CD4-positive, alpha-beta T cell treated with Interleukin-1 beta for 1 hour (primary cell): ENCODE results near the gene CECR2.

Experiments used
- DNase-seq, 2 donors: peaks; one replicate each; pipeline ENCODE4 v3.0.0-alpha.2; 2020 to 2022

The CECR2 gene

GRCh38 chr22:17368554-17369438, 464 bp upstream of the CECR2 start:
- peak in 1 of 2 donors; percentile 1 for DNase-seq

- DNase-seq, result no peak
Observed at GRCh38 chr22:17370026-17370765, 936 bp downstream of the CECR2 start.

GRCh38 chr22:17370766-17371432, 1.6 kb downstream of the CECR2 start:
- DNase-seq, result no peak

GRCh38 chr22:17371448-17371847, 2.2 kb downstream of the CECR2 start:
- no peak for DNase-seq

GRCh38 chr22:17373855-17374254, 4.6 kb downstream of the CECR2 start:
- DNase-seq, result no peak

- no peak for DNase-seq
Observed at GRCh38 chr22:17375914-17376614, 6.8 kb downstream of the CECR2 start.

- DNase-seq, result no peak
Observed at GRCh38 chr22:17376950-17377349, 7.7 kb downstream of the CECR2 start.

GRCh38 chr22:17379944-17380343, 10.7 kb downstream of the CECR2 start:
- no peak for DNase-seq

GRCh38 chr22:17380359-17381087, 11.3 kb downstream of the CECR2 start:
- DNase-seq, result no peak

GRCh38 chr22:17381192-17381913, 12.1 kb downstream of the CECR2 start:
- DNase-seq, result no peak

- DNase-seq, result no peak
Observed at GRCh38 chr22:17384612-17385330, 15.5 kb downstream of the CECR2 start.

GRCh38 chr22:17387356-17387755, 18.1 kb downstream of the CECR2 start:
- no peak for DNase-seq

- no peak for DNase-seq
Observed at GRCh38 chr22:17388235-17388634, 19.0 kb downstream of the CECR2 start.

- DNase-seq, result no peak
Observed at GRCh38 chr22:17390087-17390486, 20.8 kb downstream of the CECR2 start.

- no peak for DNase-seq
Observed at GRCh38 chr22:17396516-17396915, 27.3 kb downstream of the CECR2 start.

GRCh38 chr22:17397756-17398547, 28.7 kb downstream of the CECR2 start:
- no peak for DNase-seq

- DNase-seq, result no peak
Observed at GRCh38 chr22:17400305-17400704, 31.0 kb downstream of the CECR2 start.

- no peak for DNase-seq
Observed at GRCh38 chr22:17401728-17402127, 32.5 kb downstream of the CECR2 start.

- no peak for DNase-seq
Observed at GRCh38 chr22:17402293-17402692, 33.0 kb downstream of the CECR2 start.

GRCh38 chr22:17403906-17404305, 34.6 kb downstream of the CECR2 start:
- DNase-seq, result no peak
